HPDE6-E6E7 (cell line): Measurements from ENCODE around the gene KCTD19.
"Not testable (repeated sequence)": the region's sequence is repeated elsewhere in the genome, so short reads cannot be mapped to it uniquely, and the experiment has no call there.

Experiments
- DNase-seq: peaks from one replicate; pipeline ENCODE4 v3.0.0; 2011; ENCODE audit warnings: missing footprints; ENCODE audit errors: extremely low spot score

KCTD19 gene

DNA sequence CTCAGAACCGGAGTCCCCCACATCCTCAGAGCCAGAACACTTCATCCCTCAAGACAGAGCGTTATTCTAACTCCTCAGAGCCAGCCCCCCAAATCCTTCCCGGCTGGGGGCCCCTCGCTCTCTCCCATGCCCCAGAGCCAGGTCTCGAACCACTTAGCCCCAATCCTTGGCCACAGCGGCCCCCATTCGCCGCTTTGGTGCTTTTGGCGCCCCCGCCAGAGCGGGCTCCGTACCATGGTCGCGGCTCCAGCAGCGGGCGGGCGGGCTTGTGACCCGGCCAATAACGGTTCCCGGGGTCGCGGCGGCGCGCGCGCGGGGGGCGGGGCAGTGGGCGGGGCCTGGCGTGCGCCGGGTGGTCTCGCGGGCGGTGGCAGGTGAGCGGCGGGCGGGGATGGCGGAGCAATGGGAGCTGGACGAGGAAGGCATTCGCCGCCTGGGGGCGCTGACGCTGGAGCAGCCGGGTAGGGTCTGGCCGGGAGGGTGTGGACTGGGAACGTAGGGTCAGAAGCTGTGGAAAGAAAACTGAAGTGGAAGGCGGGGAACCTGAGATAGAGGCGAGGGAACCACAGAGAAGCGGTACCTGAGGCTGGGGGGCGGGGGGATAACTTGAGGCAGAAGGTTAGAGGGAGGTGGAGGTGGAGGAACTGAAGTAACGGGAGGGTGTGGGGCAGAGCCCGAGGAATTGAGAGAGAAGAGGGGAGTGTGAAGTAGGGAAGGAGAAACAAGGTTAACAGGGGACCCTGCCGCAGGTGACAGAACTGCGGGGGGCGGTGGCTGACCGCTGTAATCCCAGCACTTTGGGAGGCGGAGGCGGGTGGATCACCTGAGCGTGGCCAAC, at the start of gene KCTD19, which contains the start of gene LRRC36:
TSS of gene KCTD19 (minus strand) at position 270 of the 838 bp plus-strand sequence. CDS start at position 236, 34 bp downstream.
TSS of gene LRRC36 (plus strand) at position 344 of the 838 bp plus-strand sequence. CDS start at position 392, 48 bp downstream.
- no peak for DNase-seq

GRCh38 chr16:67376012-67376411, 49.5 kb upstream of the KCTD19 start:
- DNase-seq = not testable (repeated sequence)

DNA sequence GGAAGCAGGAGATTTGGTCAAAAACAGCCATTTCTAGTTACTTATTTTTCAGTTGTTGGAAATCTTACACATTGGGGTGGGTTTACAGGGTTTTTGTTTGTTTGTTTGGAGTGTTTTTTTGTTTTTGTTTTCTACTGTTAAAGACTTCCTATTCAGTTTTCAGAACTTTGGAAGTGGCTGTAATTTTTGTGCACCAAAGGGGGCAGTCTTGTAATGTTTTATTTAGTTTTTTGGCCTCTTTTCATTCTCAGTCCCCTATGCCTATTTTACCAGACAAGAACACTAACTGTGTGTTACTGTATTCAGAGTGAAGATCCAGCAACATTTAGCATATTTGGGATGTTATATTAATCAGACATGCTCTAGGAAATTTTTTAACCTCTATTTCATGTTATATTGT, 46.1 kb upstream of the KCTD19 start:
- no peak for DNase-seq

DNA sequence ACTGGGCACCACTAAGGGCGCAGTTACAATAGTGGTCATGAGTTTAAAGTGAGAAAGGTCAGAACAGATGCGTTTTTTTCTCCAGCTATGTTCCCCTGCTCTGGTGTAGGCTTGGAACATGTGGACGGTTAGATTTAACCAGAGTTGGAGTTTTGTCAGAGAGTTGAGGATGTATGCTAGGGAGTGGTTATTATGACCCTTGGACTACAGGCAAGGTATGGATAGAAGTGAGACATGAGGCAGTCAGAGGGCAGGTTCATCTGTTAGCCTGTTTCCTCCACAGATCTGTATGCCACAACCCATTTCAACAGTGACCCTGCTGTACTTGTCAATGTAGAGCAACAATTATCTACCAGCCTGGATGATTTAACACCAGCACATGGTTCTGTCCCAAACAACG, 44.1 kb upstream of the KCTD19 start:
- DNase-seq = no peak

GRCh38 chr16:67364600-67365235, 38.2 kb upstream of the KCTD19 start:
- no peak for DNase-seq

GRCh38 chr16:67361038-67361437, 34.5 kb upstream of the KCTD19 start:
- no peak for DNase-seq

GRCh38 chr16:67359540-67360269, 33.2 kb upstream of the KCTD19 start:
- not testable (repeated sequence) for DNase-seq

- DNase-seq = no peak
These were observed 31.0 kb upstream of the KCTD19 start for GRCh38 chr16:67357561-67357960.

- DNase-seq = no peak
These were observed 29.9 kb upstream of the KCTD19 start for GRCh38 chr16:67356396-67356795.

- DNase-seq = not testable (repeated sequence)
These were observed 25.9 kb upstream of the KCTD19 start for GRCh38 chr16:67352463-67352862.

GRCh38 chr16:67350324-67350723, 23.8 kb upstream of the KCTD19 start:
- no peak for DNase-seq

DNA sequence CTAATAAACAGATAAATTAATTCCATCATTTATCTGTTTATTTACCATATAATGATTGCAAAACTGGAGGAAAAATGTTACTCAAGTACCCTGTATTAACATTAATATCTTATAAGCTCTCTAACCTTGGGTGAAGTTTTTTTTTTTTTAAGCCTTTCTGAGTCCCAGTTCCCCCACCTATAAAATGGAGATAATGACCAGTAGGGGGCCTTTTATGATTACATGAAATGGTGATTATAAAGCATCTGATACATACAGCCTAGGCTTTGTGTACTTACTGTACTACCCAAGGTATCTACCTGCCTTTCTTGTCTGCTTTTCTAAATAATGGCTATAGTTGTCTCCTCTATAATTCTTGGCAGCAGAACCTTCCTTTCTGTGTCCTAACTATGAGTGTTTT, 22.6 kb upstream of the KCTD19 start:
- no peak for DNase-seq

DNA sequence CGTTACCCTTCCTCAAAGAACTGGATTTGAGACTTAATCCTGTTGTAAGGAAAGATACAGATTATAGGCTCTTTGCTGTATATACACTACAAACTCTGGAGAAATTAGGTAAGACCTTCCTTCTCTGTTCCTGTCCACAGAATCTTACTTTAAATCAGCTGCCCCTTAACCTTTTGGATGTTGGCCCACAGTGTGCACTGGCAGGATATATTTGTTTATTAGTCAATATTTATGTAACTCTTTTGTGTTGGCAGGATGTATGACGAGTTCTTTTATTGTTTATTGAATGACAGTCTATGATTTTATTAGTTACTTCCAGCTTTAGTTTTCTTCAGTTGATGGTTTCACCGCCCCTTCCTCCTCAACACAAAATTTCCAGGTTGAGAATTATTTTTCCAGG, 19.8 kb upstream of the KCTD19 start:
- DNase-seq = no peak

DNA sequence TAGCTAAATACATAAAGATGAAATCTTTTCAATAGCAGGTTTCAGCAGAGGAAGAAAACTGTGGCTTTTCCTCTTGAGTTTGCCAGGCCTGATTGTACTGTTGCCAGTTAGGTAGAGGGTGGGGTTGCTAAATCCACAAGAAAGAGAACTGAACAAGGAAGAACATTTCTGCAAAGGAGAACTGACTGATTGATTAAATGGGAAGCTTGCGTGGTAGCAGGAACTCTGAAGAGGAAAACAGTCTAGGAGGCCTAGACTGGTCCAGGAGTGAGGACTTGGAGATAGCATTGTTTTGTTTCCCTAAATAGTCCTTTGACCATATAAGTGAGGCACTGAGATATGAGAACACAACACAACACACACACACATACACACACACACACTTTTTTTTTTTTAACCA, 18.9 kb upstream of the KCTD19 start:
- DNase-seq = no peak

DNA sequence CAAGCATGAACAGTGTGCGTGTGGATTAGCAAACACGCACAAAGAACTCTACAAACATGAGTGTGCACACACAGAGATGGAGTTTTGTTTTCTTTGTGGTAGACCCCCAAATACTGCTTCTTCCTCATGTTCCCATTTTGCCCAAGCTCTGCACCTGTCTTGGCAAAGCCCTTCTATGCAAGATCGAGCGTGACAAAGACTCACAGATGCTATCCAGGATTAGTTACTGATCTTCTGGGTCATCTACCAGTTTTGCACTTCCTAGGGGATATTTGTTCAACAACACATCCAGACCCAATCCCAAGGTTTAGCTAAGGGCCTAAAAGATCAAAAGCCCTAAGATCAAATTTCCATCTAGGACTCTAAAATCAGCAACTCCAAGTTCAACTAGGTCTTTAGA, 16.1 kb upstream of the KCTD19 start:
- DNase-seq = no peak

GRCh38 chr16:67341250-67341649, 14.7 kb upstream of the KCTD19 start:
- DNase-seq = no peak

DNA sequence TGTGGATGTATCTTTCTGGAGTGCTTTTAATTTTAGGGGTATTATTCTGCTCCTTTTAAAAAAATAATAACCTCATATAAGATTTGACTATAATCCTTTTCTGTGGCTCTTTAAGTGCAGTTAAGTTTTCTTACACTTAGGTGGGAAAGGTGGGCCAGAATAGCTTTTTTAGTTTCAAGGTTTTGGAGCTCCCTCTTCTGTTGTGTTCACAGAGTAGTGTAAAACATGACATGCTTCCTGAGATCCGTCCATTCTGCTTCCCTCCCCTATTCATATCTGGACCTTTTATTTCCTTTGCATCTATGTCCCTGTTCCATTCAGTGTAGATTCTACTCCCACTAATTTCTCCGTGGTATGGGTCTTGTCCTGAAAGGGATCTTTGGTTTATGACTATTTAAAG, 12.9 kb upstream of the KCTD19 start:
- no peak for DNase-seq

GRCh38 chr16:67336648-67337047, 10.1 kb upstream of the KCTD19 start:
- DNase-seq = no peak

DNA sequence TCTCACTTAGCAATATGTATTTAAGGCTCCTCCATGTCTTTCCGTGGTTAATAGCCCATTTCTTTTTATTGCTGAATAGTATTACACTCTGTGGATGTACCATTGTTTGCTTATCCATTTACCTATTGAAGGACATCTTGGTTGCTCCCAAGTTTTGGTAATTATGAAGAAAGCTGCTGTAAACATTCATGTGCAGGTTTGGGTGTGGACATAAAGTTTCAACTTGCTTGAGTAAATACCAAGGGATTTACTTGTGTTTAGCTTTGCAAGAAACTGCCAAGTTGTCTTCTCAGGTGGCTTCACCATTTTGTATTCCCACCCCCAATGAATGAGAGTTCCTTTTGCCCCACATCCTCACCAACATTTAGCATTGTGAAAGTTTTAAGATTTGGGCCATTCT, 9.6 kb upstream of the KCTD19 start:
- no peak for DNase-seq

DNA sequence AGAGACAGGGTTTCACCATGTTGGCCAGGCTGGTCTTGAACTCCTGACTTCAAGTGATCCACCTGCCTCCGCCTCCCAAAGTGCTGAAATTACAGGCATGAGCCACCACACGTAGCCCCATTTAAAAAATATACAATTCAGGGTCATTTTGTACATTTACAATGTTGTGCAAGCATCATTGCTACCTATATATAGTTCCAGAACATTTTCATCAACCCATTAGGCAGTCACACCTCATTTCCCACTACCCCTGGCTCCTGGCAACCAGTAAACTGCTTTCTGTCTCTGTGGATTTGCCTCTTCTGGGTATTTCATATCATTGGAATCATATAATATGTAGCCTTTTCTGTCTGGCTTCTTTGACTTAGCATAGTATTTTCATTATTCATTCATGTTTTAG, 6.8 kb upstream of the KCTD19 start:
- no peak for DNase-seq

DNA sequence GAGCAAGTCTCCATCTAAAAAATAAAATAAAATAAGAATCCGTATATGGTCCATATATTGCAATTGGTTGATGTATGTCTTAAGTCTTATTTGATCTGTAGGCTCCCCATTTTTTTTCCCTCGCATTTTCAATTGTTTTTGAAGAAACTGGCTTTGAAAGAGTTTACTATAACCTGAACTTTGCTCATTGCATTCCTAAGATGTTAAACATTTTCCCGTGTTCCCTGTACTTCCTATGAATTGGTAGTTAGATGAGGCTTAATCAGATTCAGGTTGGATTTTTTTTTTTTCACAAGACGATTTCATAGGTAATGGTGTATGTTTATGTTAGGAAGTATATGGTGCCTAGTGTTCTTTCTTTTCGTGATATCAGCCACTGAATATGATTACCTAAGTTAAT, 3.4 kb upstream of the KCTD19 start:
- no peak for DNase-seq

DNA sequence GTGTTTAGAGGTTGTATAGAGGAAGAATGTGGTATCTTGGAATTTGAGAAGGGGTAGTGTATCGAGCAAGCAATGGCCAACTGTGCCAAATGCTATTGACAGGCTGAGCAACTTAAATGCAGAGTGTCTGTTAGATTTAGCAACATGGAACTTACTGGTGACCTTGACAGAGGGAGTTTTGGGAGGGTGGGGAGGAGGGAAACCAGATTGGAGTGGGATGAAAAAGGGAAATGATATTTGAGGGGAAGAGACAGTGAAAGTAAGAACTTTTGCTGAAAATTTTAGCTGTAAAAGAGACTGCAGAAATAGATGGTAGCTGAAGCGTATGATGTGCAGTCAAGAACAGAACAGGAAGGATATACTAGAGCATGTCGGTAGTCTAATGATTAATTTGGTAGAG, 1.2 kb upstream of the KCTD19 start:
- no peak for DNase-seq

GRCh38 chr16:67326115-67326471, 448 bp downstream of the KCTD19 start:
- DNase-seq = no peak
